ENCODE data around the gene CHRD.

CHRD gene

GRCh38 chr3:184366619-184367289 is 13.1 kb upstream of the CHRD start:
- peaks cover 22 to 30% of the 10 kb centered on the region in 2 donors for H3K36me3 ChIP-seq (ENCODE audit: control insufficient read depth in 1 of 2, insufficient read depth in 2 of 2, low read length in 2 of 2)
- no peak overlapping the region for H3K4me3 ChIP-seq (ENCODE audit: low read depth in 1 of 2, low read length in 2 of 2)
- no peak overlapping the region for H3K27ac ChIP-seq (ENCODE audit: low read length)
- no peaks in the 10 kb centered on the region for H3K9me3 ChIP-seq (ENCODE audit: control insufficient read depth in 1 of 2, low read length in 2 of 2)
- H3K4me1 ChIP-seq (ENCODE audit: control insufficient read depth in 1 of 2, insufficient read depth in 2 of 2, low read length in 2 of 2) = peaks cover 0 to 25% of the 10 kb centered on the region in 2 donors
- H3K27me3 ChIP-seq (ENCODE audit: low read depth, low read length) = no peaks in the 10 kb centered on the region

- Histone ChIP-seq H3K4me1 (ENCODE audit: control insufficient read depth in 1 of 2, insufficient read depth in 2 of 2, low read length in 2 of 2) (peaks cover 0 to 29% of the 10 kb centered on the region in 2 donors), H3K9me3 (ENCODE audit: control insufficient read depth in 1 of 2, low read length in 2 of 2) (no peaks in the 10 kb centered on the region), H3K27ac (ENCODE audit: low read length) (no peak overlapping the region), H3K36me3 (ENCODE audit: control insufficient read depth in 1 of 2, insufficient read depth in 2 of 2, low read length in 2 of 2) (peaks cover 22 to 28% of the 10 kb centered on the region in 2 donors), H3K4me3 (ENCODE audit: low read depth in 1 of 2, low read length in 2 of 2) (no peak overlapping the region), H3K27me3 (ENCODE audit: low read depth, low read length) (no peaks in the 10 kb centered on the region)
These were observed 11.7 kb upstream of the CHRD start for GRCh38 chr3:184368116-184368515.

- Histone ChIP-seq H3K27ac (ENCODE audit: low read length) (no peak overlapping the region), H3K9me3 (ENCODE audit: control insufficient read depth in 1 of 2, low read length in 2 of 2) (no peaks in the 10 kb centered on the region), H3K27me3 (ENCODE audit: low read depth, low read length) (peaks cover 3% of the 10 kb centered on the region), H3K4me1 (ENCODE audit: control insufficient read depth in 1 of 2, insufficient read depth in 2 of 2, low read length in 2 of 2) (peaks cover 0 to 28% of the 10 kb centered on the region in 2 donors), H3K4me3 (ENCODE audit: low read depth in 1 of 2, low read length in 2 of 2) (no peak overlapping the region), H3K36me3 (ENCODE audit: control insufficient read depth in 1 of 2, insufficient read depth in 2 of 2, low read length in 2 of 2) (peaks cover 22 to 28% of the 10 kb centered on the region in 2 donors)
These were observed 11.2 kb upstream of the CHRD start for GRCh38 chr3:184368586-184369183.

- H3K27ac ChIP-seq (ENCODE audit: low read length) = no peak overlapping the region
- peaks cover 0 to 17% of the 10 kb centered on the region in 2 donors for H3K4me1 ChIP-seq (ENCODE audit: control insufficient read depth in 1 of 2, insufficient read depth in 2 of 2, low read length in 2 of 2)
- H3K36me3 ChIP-seq (ENCODE audit: control insufficient read depth in 1 of 2, insufficient read depth in 2 of 2, low read length in 2 of 2) = peaks cover 16 to 28% of the 10 kb centered on the region in 2 donors
- no peaks in the 10 kb centered on the region for H3K9me3 ChIP-seq (ENCODE audit: control insufficient read depth in 1 of 2, low read length in 2 of 2)
- no peak overlapping the region for H3K4me3 ChIP-seq (ENCODE audit: low read depth in 1 of 2, low read length in 2 of 2)
- H3K27me3 ChIP-seq (ENCODE audit: low read depth, low read length) = peaks cover 3% of the 10 kb centered on the region
These were observed 8.3 kb upstream of the CHRD start for GRCh38 chr3:184371570-184372018.

GRCh38 chr3:184372296-184372821 is 7.5 kb upstream of the CHRD start:
- Histone ChIP-seq H3K4me1 (ENCODE audit: control insufficient read depth in 1 of 2, insufficient read depth in 2 of 2, low read length in 2 of 2) (peaks cover 0 to 17% of the 10 kb centered on the region in 2 donors), H3K36me3 (ENCODE audit: control insufficient read depth in 1 of 2, insufficient read depth in 2 of 2, low read length in 2 of 2) (peaks cover 11 to 21% of the 10 kb centered on the region in 2 donors), H3K4me3 (ENCODE audit: low read depth in 1 of 2, low read length in 2 of 2) (no peak overlapping the region), H3K27ac (ENCODE audit: low read length) (no peak overlapping the region), H3K27me3 (ENCODE audit: low read depth, low read length) (peaks cover 5% of the 10 kb centered on the region), H3K9me3 (ENCODE audit: control insufficient read depth in 1 of 2, low read length in 2 of 2) (no peaks in the 10 kb centered on the region)

GRCh38 chr3:184372911-184373310 is 6.9 kb upstream of the CHRD start:
- Histone ChIP-seq H3K27ac (ENCODE audit: low read length) (no peak overlapping the region), H3K9me3 (ENCODE audit: control insufficient read depth in 1 of 2, low read length in 2 of 2) (no peaks in the 10 kb centered on the region), H3K27me3 (ENCODE audit: low read depth, low read length) (peaks cover 10% of the 10 kb centered on the region), H3K4me3 (ENCODE audit: low read depth in 1 of 2, low read length in 2 of 2) (no peak overlapping the region), H3K36me3 (ENCODE audit: control insufficient read depth in 1 of 2, insufficient read depth in 2 of 2, low read length in 2 of 2) (peaks cover 7 to 17% of the 10 kb centered on the region in 2 donors), H3K4me1 (ENCODE audit: control insufficient read depth in 1 of 2, insufficient read depth in 2 of 2, low read length in 2 of 2) (peaks cover 0 to 17% of the 10 kb centered on the region in 2 donors)

- H3K4me3 ChIP-seq (ENCODE audit: low read depth in 1 of 2, low read length in 2 of 2) = no peak overlapping the region
- peaks cover 12% of the 10 kb centered on the region for H3K27me3 ChIP-seq (ENCODE audit: low read depth, low read length)
- H3K27ac ChIP-seq (ENCODE audit: low read length) = no peak overlapping the region
- peaks cover 3 to 12% of the 10 kb centered on the region in 2 donors for H3K36me3 ChIP-seq (ENCODE audit: control insufficient read depth in 1 of 2, insufficient read depth in 2 of 2, low read length in 2 of 2)
- H3K9me3 ChIP-seq (ENCODE audit: control insufficient read depth in 1 of 2, low read length in 2 of 2) = no peaks in the 10 kb centered on the region
- H3K4me1 ChIP-seq (ENCODE audit: control insufficient read depth in 1 of 2, insufficient read depth in 2 of 2, low read length in 2 of 2) = peaks cover 0 to 15% of the 10 kb centered on the region in 2 donors
These were observed 6.4 kb upstream of the CHRD start for GRCh38 chr3:184373422-184373821.

GRCh38 chr3:184375747-184376461 is 4.0 kb upstream of the CHRD start:
- Histone ChIP-seq H3K27me3 (ENCODE audit: low read depth, low read length) (peaks cover 16% of the 10 kb centered on the region), H3K27ac (ENCODE audit: low read length) (no peak overlapping the region), H3K4me3 (ENCODE audit: low read depth in 1 of 2, low read length in 2 of 2) (no peak overlapping the region), H3K4me1 (ENCODE audit: control insufficient read depth in 1 of 2, insufficient read depth in 2 of 2, low read length in 2 of 2) (peaks cover 0 to 13% of the 10 kb centered on the region in 2 donors), H3K36me3 (ENCODE audit: control insufficient read depth in 1 of 2, insufficient read depth in 2 of 2, low read length in 2 of 2) (no peaks in the 10 kb centered on the region), H3K9me3 (ENCODE audit: control insufficient read depth in 1 of 2, low read length in 2 of 2) (no peaks in the 10 kb centered on the region)

- no peaks in the 10 kb centered on the region for H3K36me3 ChIP-seq (ENCODE audit: control insufficient read depth in 1 of 2, insufficient read depth in 2 of 2, low read length in 2 of 2)
- peak overlapping the region; percentile 10 for H3K27ac ChIP-seq (ENCODE audit: low read length)
- peaks cover 0 to 13% of the 10 kb centered on the region in 2 donors for H3K4me1 ChIP-seq (ENCODE audit: control insufficient read depth in 1 of 2, insufficient read depth in 2 of 2, low read length in 2 of 2)
- H3K4me3 ChIP-seq (ENCODE audit: low read depth in 1 of 2, low read length in 2 of 2) = no peak overlapping the region
- peaks cover 20% of the 10 kb centered on the region for H3K27me3 ChIP-seq (ENCODE audit: low read depth, low read length)
- no peaks in the 10 kb centered on the region for H3K9me3 ChIP-seq (ENCODE audit: control insufficient read depth in 1 of 2, low read length in 2 of 2)
These were observed 2.5 kb upstream of the CHRD start for GRCh38 chr3:184377374-184377773.

- Histone ChIP-seq H3K9me3 (ENCODE audit: control insufficient read depth in 1 of 2, low read length in 2 of 2) (no peaks in the 10 kb centered on the region), H3K27ac (ENCODE audit: low read length) (peak within 1 kb of the TSS; percentile 61), H3K36me3 (ENCODE audit: control insufficient read depth in 1 of 2, insufficient read depth in 2 of 2, low read length in 2 of 2) (no peaks in the 10 kb centered on the region), H3K4me3 (ENCODE audit: low read depth in 1 of 2, low read length in 2 of 2) (peak within 1 kb of the TSS in 1 of 2 donors; percentile 24), H3K27me3 (ENCODE audit: low read depth, low read length) (peaks cover 20% of the 10 kb centered on the region), H3K4me1 (ENCODE audit: control insufficient read depth in 1 of 2, insufficient read depth in 2 of 2, low read length in 2 of 2) (peaks cover 0 to 13% of the 10 kb centered on the region in 2 donors)
These were observed 1.9 kb upstream of the CHRD start, which contains the start of gene THPO for GRCh38 chr3:184377882-184378445. Gene THPO (minus strand): TSS chr3:184378207. CDS start chr3:184376259, 1,948 bp downstream.

Data from muscle layer of duodenum (tissue), 2 donors.